Activated CD4-positive, alpha-beta T cell treated with anti-CD3 and anti-CD28 coated beads, Interleukin-2, amount 10 ng/mL, durations not matched to agents 7 days and 5 days (primary cell): ENCODE results near the gene LSM14A. TPM values are rescaled to one million over a fixed set of nuclear protein-coding genes. Genes with fewer than 3 reads are reported as not detected.

Experiments
- CTCF ChIA-PET: fragments of 350-600 bp; sonication (Branson Sonifier 250); formaldehyde crosslinking; loops from one replicate; lab custom pipeline; 2021; ENCODE audit warnings: antibody characterized with exemption; lab: Charles Lee
- POLR2A ChIA-PET: fragments of 350-600 bp; sonication (Branson Sonifier 250); formaldehyde crosslinking; loops from one replicate; lab custom pipeline; 2021; ENCODE audit warnings: antibody characterized with exemption; lab: Charles Lee
- DNase-seq: peaks from one replicate; pipeline ENCODE4 v3.0.0-alpha.2; 2020
- H3K27ac Mint-ChIP-seq: one replicate; pipeline ENCODE4 v1.8.0; 2021; ENCODE audit warnings: mild to moderate bottlenecking, moderate library complexity, mixed read lengths
- H3K27me3 Mint-ChIP-seq: one replicate; pipeline ENCODE4 v1.8.0; 2021; ENCODE audit warnings: mixed read lengths
- H3K36me3 Mint-ChIP-seq: one replicate; pipeline ENCODE4 v1.8.0; 2021; ENCODE audit warnings: low read depth, mixed read lengths
- H3K4me1 Mint-ChIP-seq: one replicate; pipeline ENCODE4 v1.8.0; 2021; ENCODE audit warnings: mixed read lengths
- H3K4me3 Mint-ChIP-seq: one replicate; pipeline ENCODE4 v1.8.0; 2021; ENCODE audit warnings: mild to moderate bottlenecking, moderate library complexity, mixed read lengths
- H3K9me3 Mint-ChIP-seq: one replicate; pipeline ENCODE4 v1.8.0; 2021; ENCODE audit warnings: mixed read lengths
- total RNA-seq, 2 experiments: library from RNA; stranded (reverse); gene quantifications; one replicate each; pipeline ENCODE4 v1.2.3, GENCODE V29; 2021

LSM14A gene
- total RNA-seq, 2 experiments from 2014 or later = 141 to 146 TPM

DNA sequence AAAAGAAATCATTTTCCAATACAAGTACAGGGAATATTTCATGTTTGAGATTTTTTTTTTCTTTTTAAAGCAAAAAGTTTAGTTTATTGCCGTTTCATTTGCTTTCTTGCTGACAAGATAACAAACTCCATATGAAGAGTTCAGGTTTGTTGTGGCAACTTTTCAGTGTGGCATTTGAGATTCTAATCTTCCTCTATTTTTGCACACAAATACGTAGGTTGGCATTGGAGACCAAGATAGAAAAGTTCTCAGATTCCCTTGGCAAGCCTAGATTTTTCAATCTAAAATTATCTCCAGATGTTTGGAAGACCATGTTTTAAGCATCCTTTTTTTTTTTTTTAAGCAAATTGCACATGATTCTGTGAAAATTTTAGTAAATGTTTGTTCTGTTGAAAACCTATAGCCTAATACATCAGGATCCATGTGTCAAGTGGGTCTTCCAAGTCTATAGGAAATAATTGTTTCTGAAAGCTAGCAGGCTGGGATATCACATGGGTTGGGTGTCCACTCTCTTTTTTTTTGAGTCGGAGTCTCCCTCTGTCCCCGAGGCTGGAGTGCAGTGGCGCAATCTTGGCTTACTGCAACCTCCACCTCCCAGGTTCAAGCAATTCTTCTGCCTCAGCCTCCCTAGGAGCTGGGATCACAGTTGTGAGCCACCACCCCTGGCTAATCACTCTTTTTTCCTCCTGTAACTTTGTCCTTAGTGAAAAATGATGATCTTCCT is 84.7 kb downstream of the LSM14A start:
- DNase-seq = no peak
- Mint-ChIP-seq H3K27ac (no peak overlapping the region), H3K27me3 (no peaks in the 10 kb centered on the region), H3K36me3 (peaks cover 5% of the 10 kb centered on the region), H3K9me3 (no peaks in the 10 kb centered on the region), H3K4me3 (no peak overlapping the region), H3K4me1 (peaks cover 36% of the 10 kb centered on the region)
- ChIA-PET CTCF (interaction anchor here (0.7 kb wide), 1 partner anchor 23 kb away, joined by 3 read pairs; no protein-coding TSS in a partner anchor), POLR2A (no interaction called here)

DNA sequence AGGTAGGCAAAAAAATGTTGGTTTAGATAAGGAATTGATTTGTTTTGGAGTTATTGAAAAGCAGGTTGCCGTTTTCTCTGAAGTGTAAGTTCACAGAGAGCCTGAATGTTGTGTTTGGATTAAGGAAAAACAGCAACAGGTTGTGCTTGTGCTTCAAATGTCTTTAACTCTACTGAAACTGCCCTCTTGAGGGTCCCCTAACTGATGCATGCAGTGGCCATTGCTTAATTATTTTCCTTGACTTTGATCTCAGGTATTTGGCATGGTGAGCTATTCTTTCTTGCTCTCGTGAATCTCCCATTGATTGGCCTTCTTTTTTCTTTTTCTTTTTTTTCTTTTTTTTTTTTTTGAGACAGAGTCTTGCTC is 85.2 kb downstream of the LSM14A start:
- Mint-ChIP-seq H3K4me3 (no peak overlapping the region), H3K27me3 (no peaks in the 10 kb centered on the region), H3K9me3 (no peaks in the 10 kb centered on the region), H3K36me3 (peaks cover 5% of the 10 kb centered on the region), H3K4me1 (peaks cover 36% of the 10 kb centered on the region), H3K27ac (no peak overlapping the region)
- POLR2A ChIA-PET = no interaction called here
- no peak for DNase-seq
- CTCF ChIA-PET = interaction anchor here (0.7 kb wide), 1 partner anchor 24 kb away, joined by 3 read pairs; no protein-coding TSS in a partner anchor

DNA sequence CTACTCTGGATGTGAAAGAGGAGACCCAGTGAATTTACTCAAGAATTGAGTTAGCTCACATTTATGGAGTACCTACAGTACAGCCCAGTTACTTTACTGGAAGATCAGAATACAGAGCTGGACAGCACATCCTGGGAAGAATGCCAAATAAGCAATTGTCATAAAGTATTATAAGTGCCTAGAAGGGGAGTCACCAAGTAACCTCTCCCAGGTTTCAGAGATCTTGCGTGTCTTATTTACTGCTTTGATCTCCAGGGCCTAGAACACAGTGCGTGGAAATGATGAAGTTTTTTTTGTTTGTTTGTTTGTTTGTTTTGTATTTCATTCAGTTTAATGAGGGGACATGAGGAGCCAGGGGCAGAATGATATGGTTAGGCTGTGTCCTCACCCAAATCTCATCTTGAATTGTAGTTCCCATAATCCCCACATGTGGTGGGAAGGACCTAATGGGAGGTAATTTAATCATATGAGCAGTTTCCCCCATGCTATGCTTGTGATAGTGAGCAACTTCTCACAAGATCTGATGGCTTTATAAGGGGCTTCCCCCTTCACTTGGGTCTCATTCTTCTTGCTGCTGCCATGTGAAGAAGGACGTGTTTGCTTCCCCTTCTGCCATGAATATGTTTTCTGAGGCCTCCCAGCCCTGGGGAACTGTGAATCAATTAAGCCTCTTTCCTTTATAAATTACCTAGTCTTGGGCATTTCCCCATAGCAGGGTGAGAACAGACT is 87.2 kb downstream of the LSM14A start:
- no peak for DNase-seq
- H3K9me3 Mint-ChIP-seq = no peaks in the 10 kb centered on the region
- no peak overlapping the region for H3K4me3 Mint-ChIP-seq
- H3K27me3 Mint-ChIP-seq = no peaks in the 10 kb centered on the region
- ChIA-PET POLR2A (no interaction called here), CTCF (no interaction called here)
- H3K36me3 Mint-ChIP-seq = peaks cover 5% of the 10 kb centered on the region
- peaks cover 30% of the 10 kb centered on the region for H3K4me1 Mint-ChIP-seq
- no peak overlapping the region for H3K27ac Mint-ChIP-seq

DNA sequence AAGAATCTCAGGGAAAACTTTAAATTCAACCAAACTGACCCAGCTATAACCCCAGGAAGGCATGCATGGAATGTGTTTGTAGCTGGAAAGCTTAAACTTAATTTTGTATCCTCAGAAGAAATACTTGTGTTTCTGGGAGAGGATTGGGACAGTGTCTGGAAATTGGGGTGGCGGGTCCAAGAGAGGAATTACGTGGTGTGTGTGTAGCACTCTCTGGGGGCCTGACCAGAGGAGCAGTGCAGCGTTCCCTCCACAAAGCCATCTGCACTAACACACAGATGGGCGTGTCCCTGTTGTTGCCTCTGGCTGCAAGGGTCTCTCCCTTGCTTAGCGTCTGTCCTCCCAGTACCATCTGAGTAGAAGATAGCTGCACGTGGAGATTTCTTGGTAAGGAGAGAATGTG is 88.5 kb downstream of the LSM14A start:
- CTCF ChIA-PET = interaction anchor here (1.0 kb wide), 1 partner anchor 13 kb away, joined by 3 read pairs; no protein-coding TSS in a partner anchor
- no peak overlapping the region for H3K27ac Mint-ChIP-seq
- no peak for DNase-seq
- POLR2A ChIA-PET = no interaction called here
- peaks cover 36% of the 10 kb centered on the region for H3K4me1 Mint-ChIP-seq
- H3K4me3 Mint-ChIP-seq = no peak overlapping the region
- H3K9me3 Mint-ChIP-seq = no peaks in the 10 kb centered on the region
- H3K36me3 Mint-ChIP-seq = peaks cover 5% of the 10 kb centered on the region
- H3K27me3 Mint-ChIP-seq = no peaks in the 10 kb centered on the region

DNA sequence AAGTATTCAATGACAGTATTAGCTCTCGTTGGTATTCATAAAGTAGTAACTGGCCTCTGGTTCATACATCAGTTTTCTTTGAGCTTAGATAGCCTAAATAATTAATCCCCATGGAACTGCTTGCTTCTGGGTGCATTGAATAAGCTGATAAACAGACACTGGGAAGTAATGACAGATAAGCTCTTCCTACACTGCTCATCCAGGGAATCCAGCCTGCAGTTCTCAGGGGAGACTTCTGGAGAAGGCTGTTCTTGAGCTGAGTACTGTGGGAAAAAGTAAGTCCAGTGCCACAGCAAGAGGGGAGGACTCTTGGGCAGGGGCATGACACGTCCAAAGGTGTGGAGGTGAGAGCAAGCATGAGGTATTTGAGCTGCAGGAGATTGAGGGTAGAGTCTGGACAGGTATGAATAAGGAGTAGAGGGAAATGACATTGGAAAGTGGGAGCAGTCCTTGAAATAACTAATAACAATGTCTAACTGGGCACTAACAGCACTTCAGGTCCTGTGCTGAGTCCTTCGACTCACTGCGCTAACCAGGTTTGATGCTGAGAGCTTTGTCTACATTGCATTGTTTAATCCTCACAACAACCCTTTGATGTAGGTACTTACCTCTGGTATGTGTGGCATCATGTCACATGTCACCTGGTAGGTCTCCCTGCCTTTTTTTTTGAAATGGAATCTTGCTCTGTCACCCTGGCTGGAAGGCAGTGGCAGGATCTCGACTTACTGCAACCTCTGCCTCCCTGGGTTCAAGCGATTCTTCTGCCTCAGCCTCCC is 89.2 kb downstream of the LSM14A start:
- H3K27ac Mint-ChIP-seq = no peak overlapping the region
- POLR2A ChIA-PET = no interaction called here
- CTCF ChIA-PET = interaction anchor here (1.0 to 1.4 kb wide), 4 partner anchors 9 to 69 kb away, joined by 3 read pairs; no protein-coding TSS in a partner anchor
- H3K4me1 Mint-ChIP-seq = peaks cover 40% of the 10 kb centered on the region
- peaks cover 5% of the 10 kb centered on the region for H3K36me3 Mint-ChIP-seq
- no peaks in the 10 kb centered on the region for H3K27me3 Mint-ChIP-seq
- no peak for DNase-seq
- no peak overlapping the region for H3K4me3 Mint-ChIP-seq
- no peaks in the 10 kb centered on the region for H3K9me3 Mint-ChIP-seq

DNA sequence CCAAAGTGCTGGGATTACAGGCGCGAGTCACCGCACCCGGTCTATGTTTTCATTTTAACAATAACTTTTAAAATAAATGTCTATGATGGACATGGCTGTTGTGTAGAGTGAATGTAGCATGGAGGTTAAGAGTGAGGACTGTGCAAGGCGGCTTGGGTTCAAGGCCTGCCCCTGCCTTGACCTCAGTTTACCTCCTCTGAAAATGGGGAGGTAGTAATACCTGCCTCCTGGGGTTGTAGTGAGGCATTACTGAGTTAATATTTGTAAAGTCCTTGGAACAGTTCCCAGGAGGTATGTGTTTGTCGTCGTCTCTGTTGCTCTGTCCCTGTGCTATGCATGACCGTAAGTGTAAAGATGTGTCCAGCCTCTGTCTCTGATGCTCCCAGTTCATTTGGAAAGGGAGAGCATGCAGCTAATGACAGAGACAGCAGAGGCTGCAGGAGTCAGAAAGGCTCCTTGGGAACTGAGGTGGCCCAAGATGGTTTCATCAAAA is 91.5 kb downstream of the LSM14A start:
- Mint-ChIP-seq H3K4me3 (no peak overlapping the region), H3K36me3 (peaks cover 9% of the 10 kb centered on the region), H3K9me3 (no peaks in the 10 kb centered on the region), H3K27me3 (no peaks in the 10 kb centered on the region), H3K4me1 (peaks cover 36% of the 10 kb centered on the region), H3K27ac (no peak overlapping the region)
- no peak for DNase-seq
- ChIA-PET CTCF (interaction anchor here (0.8 kb wide), 1 partner anchor 24 kb away, joined by 3 read pairs; no protein-coding TSS in a partner anchor), POLR2A (no interaction called here)

DNA sequence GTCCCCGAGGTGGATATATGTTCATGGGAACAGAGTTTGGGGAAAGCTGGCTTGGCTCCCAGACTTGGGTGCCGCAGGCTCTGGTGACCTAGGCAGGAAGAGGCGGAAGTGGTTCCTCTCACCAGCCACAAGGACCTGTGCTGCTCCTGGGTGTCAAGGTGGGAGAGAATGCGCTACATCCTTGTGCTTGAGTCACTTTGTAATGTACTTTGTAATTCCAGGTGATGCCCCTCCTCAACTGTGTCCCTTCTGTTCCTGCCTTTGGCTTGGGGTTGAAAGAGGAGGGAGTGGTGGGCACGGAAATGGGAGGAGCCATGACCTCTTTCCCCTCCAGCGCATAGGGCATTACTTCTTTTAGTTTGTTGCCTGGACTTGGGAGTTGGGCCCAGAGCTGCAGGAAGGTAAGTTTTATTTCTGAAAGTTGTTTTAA is 92.9 kb downstream of the LSM14A start:
- ChIA-PET CTCF (no interaction called here), POLR2A (no interaction called here)
- H3K36me3 Mint-ChIP-seq = peaks cover 5% of the 10 kb centered on the region
- no peak for DNase-seq
- H3K4me3 Mint-ChIP-seq = no peak overlapping the region
- H3K27me3 Mint-ChIP-seq = no peaks in the 10 kb centered on the region
- H3K9me3 Mint-ChIP-seq = no peaks in the 10 kb centered on the region
- peak overlapping the region; percentile 6 for H3K27ac Mint-ChIP-seq
- peaks cover 44% of the 10 kb centered on the region for H3K4me1 Mint-ChIP-seq

DNA sequence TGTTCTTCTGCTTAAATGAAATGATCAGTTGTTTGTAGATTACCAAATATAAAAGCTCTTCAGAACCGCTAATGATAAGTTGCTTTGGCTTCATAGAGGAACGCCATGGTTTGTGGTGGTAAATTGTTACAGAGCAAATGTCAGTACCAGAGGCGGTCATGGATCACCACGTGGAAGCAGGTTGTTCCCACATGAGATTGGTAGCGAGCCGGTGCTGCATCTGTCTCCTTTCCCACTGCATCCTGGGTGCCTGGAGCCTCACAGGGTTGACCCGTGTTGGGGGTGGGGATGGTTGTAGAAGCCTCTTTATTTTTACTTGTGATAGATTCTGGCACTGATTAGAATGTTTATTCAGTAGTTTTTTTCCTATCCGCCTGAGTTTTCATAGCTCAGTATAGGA is 96.8 kb downstream of the LSM14A start:
- Mint-ChIP-seq H3K27me3 (no peaks in the 10 kb centered on the region), H3K27ac (peak overlapping the region; percentile 77), H3K36me3 (peaks cover 13% of the 10 kb centered on the region), H3K9me3 (no peaks in the 10 kb centered on the region), H3K4me3 (no peak overlapping the region), H3K4me1 (peaks cover 58% of the 10 kb centered on the region)
- no peak for DNase-seq
- CTCF ChIA-PET = interaction anchor here (0.6 to 1.0 kb wide), 2 partner anchors 272 to 491 kb away, joined by 3 read pairs; no protein-coding TSS in a partner anchor
- POLR2A ChIA-PET = no interaction called here

DNA sequence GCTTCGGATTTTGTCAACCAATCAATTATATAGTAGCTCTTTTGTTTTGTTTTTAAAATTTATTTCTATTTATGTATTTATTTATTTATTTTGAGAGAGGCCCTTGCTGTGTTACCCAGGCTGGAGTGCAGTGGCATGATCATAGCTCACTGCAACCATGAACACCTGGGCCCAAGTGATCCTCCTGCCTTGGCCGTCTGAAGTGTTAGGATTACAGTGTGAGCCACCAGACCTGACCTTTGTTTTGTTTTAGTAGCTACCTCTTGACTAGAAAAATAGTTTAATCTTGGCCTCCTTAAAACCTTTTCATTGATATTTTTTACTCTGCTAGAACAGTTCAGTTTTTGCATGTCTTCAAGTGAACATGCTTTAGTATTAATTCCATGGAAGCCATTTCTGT is 97.2 kb downstream of the LSM14A start:
- Mint-ChIP-seq H3K9me3 (no peaks in the 10 kb centered on the region), H3K27me3 (no peaks in the 10 kb centered on the region), H3K4me3 (peak overlapping the region; percentile 57), H3K4me1 (peaks cover 60% of the 10 kb centered on the region), H3K36me3 (peaks cover 13% of the 10 kb centered on the region), H3K27ac (peak overlapping the region; percentile 93)
- POLR2A ChIA-PET = no interaction called here
- CTCF ChIA-PET = interaction anchor here (0.6 to 1.0 kb wide), 2 partner anchors 272 to 492 kb away, joined by 3 read pairs; no protein-coding TSS in a partner anchor
- no peak for DNase-seq

DNA sequence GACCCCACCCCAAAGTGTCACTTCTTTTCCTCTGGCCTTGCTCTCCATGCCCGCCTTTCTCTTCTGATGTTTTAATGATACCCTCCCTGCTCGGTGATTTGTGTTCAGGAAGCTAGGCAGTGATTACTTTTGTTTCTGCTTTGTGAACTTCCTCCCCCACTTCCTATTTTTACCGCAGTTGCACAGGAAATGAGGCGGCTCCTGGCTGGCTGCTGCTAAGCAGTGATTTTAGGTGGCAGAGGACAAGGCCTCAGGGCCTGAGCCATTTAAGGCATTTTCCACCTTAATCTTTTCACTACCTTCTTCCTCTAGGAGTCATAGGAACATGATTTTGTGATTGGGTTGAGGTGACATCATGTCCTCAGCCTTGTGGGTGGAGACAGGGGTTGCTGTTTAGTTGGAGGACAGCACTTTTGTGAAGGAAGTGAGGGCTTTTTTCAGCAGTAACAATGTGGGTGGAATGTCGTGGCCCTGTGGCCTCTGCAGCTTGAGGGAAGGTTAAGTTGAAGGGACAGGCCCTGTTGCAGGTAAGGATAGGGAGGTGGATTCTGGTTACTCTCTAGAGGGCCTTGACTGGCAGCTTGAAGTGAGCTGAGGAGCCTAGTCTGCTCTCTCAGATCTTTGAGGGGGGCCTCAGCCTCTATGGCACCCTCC is 97.8 kb downstream of the LSM14A start:
- Mint-ChIP-seq H3K4me1 (peaks cover 59% of the 10 kb centered on the region), H3K27ac (peak overlapping the region; percentile 93), H3K36me3 (peaks cover 13% of the 10 kb centered on the region), H3K27me3 (no peaks in the 10 kb centered on the region), H3K4me3 (peak overlapping the region; percentile 57), H3K9me3 (peaks cover 2% of the 10 kb centered on the region)
- peak; percentile 81 for DNase-seq
- POLR2A ChIA-PET = no interaction called here
- CTCF ChIA-PET = interaction anchor here (0.6 to 1.1 kb wide), 5 partner anchors 8 to 593 kb away, joined by 3 read pairs; no protein-coding TSS in a partner anchor

DNA sequence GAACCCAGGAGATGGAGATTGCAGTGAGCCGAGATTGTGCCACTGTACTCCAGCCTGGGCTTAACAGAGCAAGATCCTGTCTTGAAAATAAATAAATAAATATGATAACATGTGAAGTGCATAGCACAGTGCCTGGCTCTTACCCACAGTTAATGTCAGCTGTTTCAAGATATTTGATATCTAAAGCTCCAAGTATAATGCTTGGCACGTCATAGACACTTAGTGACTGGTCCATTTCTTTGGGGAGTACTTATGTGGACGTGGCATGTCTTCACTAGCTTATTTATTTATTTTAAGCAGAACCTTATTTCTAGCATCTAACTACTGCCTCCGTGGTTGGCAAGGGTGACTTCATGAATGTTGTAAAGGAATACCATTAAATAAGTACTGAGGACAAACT is 100.8 kb downstream of the LSM14A start:
- POLR2A ChIA-PET = no interaction called here
- no peak overlapping the region for H3K27ac Mint-ChIP-seq
- DNase-seq = no peak
- H3K4me1 Mint-ChIP-seq = peaks cover 61% of the 10 kb centered on the region
- peaks cover 17% of the 10 kb centered on the region for H3K36me3 Mint-ChIP-seq
- CTCF ChIA-PET = no interaction called here
- no peaks in the 10 kb centered on the region for H3K27me3 Mint-ChIP-seq
- no peak overlapping the region for H3K4me3 Mint-ChIP-seq
- H3K9me3 Mint-ChIP-seq = peaks cover 5% of the 10 kb centered on the region

DNA sequence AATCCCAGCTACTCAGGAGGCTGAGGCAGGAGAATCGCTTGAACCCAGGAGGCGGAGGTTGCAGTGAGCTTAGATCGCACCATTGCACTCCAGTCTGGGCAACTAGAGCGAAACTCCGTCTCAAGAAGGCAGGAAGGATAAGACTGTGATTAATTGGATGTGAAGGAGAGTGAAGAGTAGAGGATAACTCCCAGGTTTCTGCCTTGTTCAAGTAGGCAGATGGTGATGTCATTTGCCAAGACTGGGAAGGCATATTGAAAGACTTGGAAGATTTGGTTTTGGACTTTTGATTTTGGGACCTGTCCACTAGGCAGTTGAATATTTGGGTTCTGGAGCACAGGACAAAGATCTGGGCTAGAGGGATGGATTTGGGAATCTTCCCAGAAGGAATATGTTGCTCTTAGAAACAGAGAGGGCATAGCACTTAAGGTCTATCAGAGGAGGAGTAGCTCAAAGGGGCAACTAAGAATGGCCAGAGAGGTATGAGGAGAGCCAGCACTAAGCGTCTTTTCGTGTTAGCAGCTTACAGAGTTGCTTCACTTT is 102.1 kb downstream of the LSM14A start:
- no peak for DNase-seq
- POLR2A ChIA-PET = no interaction called here
- Mint-ChIP-seq H3K36me3 (peaks cover 17% of the 10 kb centered on the region), H3K4me3 (no peak overlapping the region), H3K27ac (peak overlapping the region; percentile 43), H3K4me1 (peaks cover 55% of the 10 kb centered on the region), H3K9me3 (peaks cover 5% of the 10 kb centered on the region), H3K27me3 (no peaks in the 10 kb centered on the region)
- CTCF ChIA-PET = interaction anchor here (0.9 kb wide), 1 partner anchor 13 kb away, joined by 3 read pairs; no protein-coding TSS in a partner anchor
